IPS-15b (cell line): Measurements from ENCODE around the gene PRDM12.
"Not testable (repeated sequence)": the region's sequence is repeated elsewhere in the genome, so short reads cannot be mapped to it uniquely, and the experiment has no call there.

Experiments used
- H3K27me3 ChIP-seq: one replicate; pipeline ENCODE4 v1.6.1; 2013; ENCODE audit warnings: low read length; ENCODE audit not compliant: control insufficient read depth, insufficient read depth
- H3K36me3 ChIP-seq: one replicate; pipeline ENCODE4 v1.6.1; 2013; ENCODE audit warnings: low read length; ENCODE audit not compliant: control insufficient read depth, insufficient read depth
- H3K4me1 ChIP-seq: one replicate; pipeline ENCODE4 v1.6.1; 2013; ENCODE audit warnings: mild to moderate bottlenecking, low read length; ENCODE audit not compliant: control insufficient read depth, insufficient read depth
- H3K4me3 ChIP-seq: one replicate; pipeline ENCODE4 v1.5.1; 2013; ENCODE audit warnings: low read depth, low read length
- H3K9ac ChIP-seq: one replicate; pipeline ENCODE4 v1.6.1; 2013; ENCODE audit warnings: low read depth, mild to moderate bottlenecking, low read length
- H3K9me3 ChIP-seq: one replicate; pipeline ENCODE4 v1.6.1; 2013; ENCODE audit warnings: mild to moderate bottlenecking, low read length; ENCODE audit not compliant: control insufficient read depth, insufficient read depth

PRDM12 gene

GRCh38 chr9:130669965-130670364 lies 5.6 kb downstream of the PRDM12 start:
- no peak overlapping the region for H3K9ac ChIP-seq
- H3K27me3 ChIP-seq = peaks cover 48% of the 10 kb centered on the region

GRCh38 chr9:130670644-130671043 lies 6.2 kb downstream of the PRDM12 start:
- Histone ChIP-seq H3K4me1 (no peaks in the 10 kb centered on the region), H3K9me3 (no peaks in the 10 kb centered on the region), H3K9ac (no peak overlapping the region), H3K27me3 (peaks cover 42% of the 10 kb centered on the region), H3K36me3 (no peaks in the 10 kb centered on the region), H3K4me3 (no peak overlapping the region)

More at GRCh38 chr9:130669965-130670364, 5.6 kb downstream of the PRDM12 start:
- Histone ChIP-seq H3K36me3 (no peaks in the 10 kb centered on the region), H3K4me1 (peaks cover 2% of the 10 kb centered on the region), H3K4me3 (no peak overlapping the region), H3K9me3 (no peaks in the 10 kb centered on the region)

- Histone ChIP-seq H3K27me3 (peaks cover 30% of the 10 kb centered on the region), H3K9me3 (no peaks in the 10 kb centered on the region), H3K4me1 (no peaks in the 10 kb centered on the region), H3K9ac (no peak overlapping the region), H3K36me3 (no peaks in the 10 kb centered on the region), H3K4me3 (no peak overlapping the region)
Observed at GRCh38 chr9:130672466-130672865, 8.1 kb downstream of the PRDM12 start.

GRCh38 chr9:130672933-130673615 lies 8.7 kb downstream of the PRDM12 start:
- no peaks in the 10 kb centered on the region for H3K9me3 ChIP-seq
- no peaks in the 10 kb centered on the region for H3K4me1 ChIP-seq
- H3K4me3 ChIP-seq = no peak overlapping the region
- no peak overlapping the region for H3K9ac ChIP-seq
- H3K27me3 ChIP-seq = peaks cover 30% of the 10 kb centered on the region
- no peaks in the 10 kb centered on the region for H3K36me3 ChIP-seq

GRCh38 chr9:130675396-130675795 lies 11.0 kb downstream of the PRDM12 start:
- Histone ChIP-seq H3K36me3 (no peaks in the 10 kb centered on the region), H3K4me1 (no peaks in the 10 kb centered on the region), H3K4me3 (no peak overlapping the region), H3K27me3 (peaks cover 39% of the 10 kb centered on the region), H3K9ac (no peak overlapping the region), H3K9me3 (no peaks in the 10 kb centered on the region)

- H3K36me3 ChIP-seq = no peaks in the 10 kb centered on the region
- H3K9me3 ChIP-seq = no peaks in the 10 kb centered on the region
- no peaks in the 10 kb centered on the region for H3K4me1 ChIP-seq
- H3K9ac ChIP-seq = no peak overlapping the region
- H3K4me3 ChIP-seq = no peak overlapping the region
- H3K27me3 ChIP-seq = peaks cover 47% of the 10 kb centered on the region
Observed at GRCh38 chr9:130677252-130677651, 12.9 kb downstream of the PRDM12 start.

GRCh38 chr9:130680836-130681768 lies 16.7 kb downstream of the PRDM12 start:
- H3K27me3 ChIP-seq = peaks cover 45% of the 10 kb centered on the region
- no peaks in the 10 kb centered on the region for H3K9me3 ChIP-seq
- H3K4me1 ChIP-seq = no peaks in the 10 kb centered on the region
- H3K9ac ChIP-seq = no peak overlapping the region
- no peaks in the 10 kb centered on the region for H3K36me3 ChIP-seq
- H3K4me3 ChIP-seq = peak overlapping the region; percentile 51

- Histone ChIP-seq H3K9me3 (no peaks in the 10 kb centered on the region), H3K36me3 (no peaks in the 10 kb centered on the region), H3K4me3 (peak overlapping the region; percentile 51), H3K27me3 (peaks cover 45% of the 10 kb centered on the region), H3K4me1 (no peaks in the 10 kb centered on the region), H3K9ac (no peak overlapping the region)
Observed at GRCh38 chr9:130681769-130682420, 17.5 kb downstream of the PRDM12 start.

- Histone ChIP-seq H3K4me3 (peak overlapping the region; percentile 51), H3K9ac (no peak overlapping the region), H3K9me3 (no peaks in the 10 kb centered on the region), H3K4me1 (no peaks in the 10 kb centered on the region), H3K27me3 (peaks cover 41% of the 10 kb centered on the region), H3K36me3 (no peaks in the 10 kb centered on the region)
Observed at GRCh38 chr9:130682421-130683121, 18.2 kb downstream of the PRDM12 start.

GRCh38 chr9:130685104-130685503 lies 20.7 kb downstream of the PRDM12 start:
- H3K9ac ChIP-seq = no peak overlapping the region
- H3K36me3 ChIP-seq = no peaks in the 10 kb centered on the region
- H3K4me1 ChIP-seq = no peaks in the 10 kb centered on the region
- H3K27me3 ChIP-seq = peaks cover 16% of the 10 kb centered on the region
- H3K9me3 ChIP-seq = no peaks in the 10 kb centered on the region
- no peak overlapping the region for H3K4me3 ChIP-seq

GRCh38 chr9:130685945-130686344 lies 21.6 kb downstream of the PRDM12 start:
- not testable (repeated sequence) for H3K36me3 ChIP-seq, H3K9me3 ChIP-seq, H3K4me3 ChIP-seq, H3K27me3 ChIP-seq, H3K4me1 ChIP-seq, H3K9ac ChIP-seq
